Measurements from ENCODE around the gene DDX49.

Gene DDX49

GRCh38 chr19:18899624-18900560 lies 19.6 kb upstream of the DDX49 start:
- no peak for TF ChIP-seq TAF1 (IDR thresholded peaks at IDR 0.05; ENCODE audit: borderline replicate concordance, insufficient read depth, low read length)
- TF ChIP-seq POLR2AphosphoS5 (IDR thresholded peaks at IDR 0.05; ENCODE audit: low read depth, low read length): no peak
- TF ChIP-seq SIN3A (IDR thresholded peaks at IDR 0.05; ENCODE audit: borderline replicate concordance, insufficient read depth, low read length): no peak
- TF ChIP-seq FOXP2 (optimal IDR thresholded peaks at IDR 0.05; ENCODE audit: borderline replicate concordance, extremely low read depth, extremely low read length, insufficient read depth): no peak
- no peak for TF ChIP-seq REST (IDR thresholded peaks at IDR 0.05; ENCODE audit: insufficient read depth in 1 of 2, low read depth in 2 of 2, low read length in 2 of 2)

- TF ChIP-seq FOXP2 (optimal IDR thresholded peaks at IDR 0.05; ENCODE audit: borderline replicate concordance, extremely low read depth, extremely low read length, insufficient read depth) (no peak), TAF1 (IDR thresholded peaks at IDR 0.05; ENCODE audit: borderline replicate concordance, insufficient read depth, low read length) (no peak), REST (IDR thresholded peaks at IDR 0.05; ENCODE audit: insufficient read depth in 1 of 2, low read depth in 2 of 2, low read length in 2 of 2) (no peak), POLR2AphosphoS5 (IDR thresholded peaks at IDR 0.05; ENCODE audit: low read depth, low read length) (no peak), SIN3A (IDR thresholded peaks at IDR 0.05; ENCODE audit: borderline replicate concordance, insufficient read depth, low read length) (no peak)
These were observed 18.6 kb upstream of the DDX49 start for GRCh38 chr19:18900700-18901481.

- TF ChIP-seq POLR2AphosphoS5 (IDR thresholded peaks at IDR 0.05; ENCODE audit: low read depth, low read length) (no peak), REST (IDR thresholded peaks at IDR 0.05; ENCODE audit: insufficient read depth in 1 of 2, low read depth in 2 of 2, low read length in 2 of 2) (no peak), TAF1 (IDR thresholded peaks at IDR 0.05; ENCODE audit: borderline replicate concordance, insufficient read depth, low read length) (no peak)
These were observed 18.0 kb upstream of the DDX49 start for GRCh38 chr19:18901491-18901890.

- TF ChIP-seq FOXP2 (optimal IDR thresholded peaks at IDR 0.05; ENCODE audit: borderline replicate concordance, extremely low read depth, extremely low read length, insufficient read depth) (no peak), POLR2AphosphoS5 (IDR thresholded peaks at IDR 0.05; ENCODE audit: low read depth, low read length) (no peak), REST (IDR thresholded peaks at IDR 0.05; ENCODE audit: insufficient read depth in 1 of 2, low read depth in 2 of 2, low read length in 2 of 2) (no peak), SIN3A (IDR thresholded peaks at IDR 0.05; ENCODE audit: borderline replicate concordance, insufficient read depth, low read length) (no peak), TAF1 (IDR thresholded peaks at IDR 0.05; ENCODE audit: borderline replicate concordance, insufficient read depth, low read length) (no peak)
These were observed 16.1 kb upstream of the DDX49 start for GRCh38 chr19:18903156-18904037.
